Esophagus squamous epithelium (tissue), 4 donors: Measurements from ENCODE around the gene CDR2L.

ENCODE experiments used
- CTCF ChIP-seq, 6 experiments: fragments of 450-650 bp in 4 of 6; fragments of 200-600 bp in 2 of 6; sonication (generic) in 2 of 6; IDR thresholded peaks; one replicate each; pipeline ENCODE4 v1.5.1; 2016 to 2019; ENCODE audit warnings: antibody characterized with exemption in 6 of 6, mild to moderate bottlenecking in 4 of 6, moderate library complexity in 4 of 6
- POLR2A ChIP-seq, 4 donors: fragments of 450-650 bp; IDR thresholded peaks; one replicate each; pipeline ENCODE4 v1.6.1; 2017; ENCODE audit warnings: antibody characterized with exemption in 4 of 4, mild to moderate bottlenecking in 4 of 4, moderate library complexity in 3 of 4

- TF ChIP-seq CTCF (IDR thresholded peaks at IDR 0.05) (no peak), POLR2A (IDR thresholded peaks at IDR 0.05) (no peak)
Measured at GRCh38 chr17:75012096-75012345, 24.6 kb downstream of the CDR2L start.
